ENCODE measurements around the gene IFT122. TPM values are rescaled to one million over a fixed set of nuclear protein-coding genes. Genes with fewer than 3 reads are reported as not detected.

Gene IFT122
- total RNA-seq, 4 donors from 2014 or later, result 36.6 to 74.4 (median 43.3) TPM

- no peak for TF ChIP-seq POLR2A (IDR thresholded peaks at IDR 0.05)
Observed at GRCh38 chr3:129421988-129422745, 17.9 kb upstream of the IFT122 start.

DNA sequence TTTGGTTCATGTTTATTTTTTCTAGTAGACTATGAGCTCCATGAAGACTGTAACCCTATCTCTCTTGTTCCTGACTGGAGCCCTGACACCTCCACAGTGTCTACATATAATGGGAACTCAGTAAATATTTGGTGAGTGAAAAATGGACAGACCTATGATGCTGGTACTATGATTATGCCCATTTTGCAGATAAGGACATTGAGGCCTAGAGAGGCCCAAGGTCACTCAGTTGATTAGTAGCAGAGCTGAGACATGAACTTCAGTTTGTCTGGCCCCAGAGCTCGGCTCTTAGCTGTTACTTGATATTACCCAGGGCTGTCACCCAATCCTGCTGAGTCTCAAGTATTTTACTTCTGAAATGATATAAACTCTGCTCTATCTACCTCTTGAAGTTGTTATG is 17.1 kb upstream of the IFT122 start:
- no peak overlapping the region for H3K27ac ChIP-seq
- H3K4me3 ChIP-seq, result no peak overlapping the region
- no peaks in the 10 kb centered on the region for H3K27me3 ChIP-seq
- WGBS, 2 donors, result 91 to 93% methylated on average over 1 of the region's 1 CpG
- no peak for TF ChIP-seq POLR2A (IDR thresholded peaks at IDR 0.05)
- no peak for TF ChIP-seq EP300 (IDR thresholded peaks at IDR 0.05)
- TF ChIP-seq, protein P1, sequence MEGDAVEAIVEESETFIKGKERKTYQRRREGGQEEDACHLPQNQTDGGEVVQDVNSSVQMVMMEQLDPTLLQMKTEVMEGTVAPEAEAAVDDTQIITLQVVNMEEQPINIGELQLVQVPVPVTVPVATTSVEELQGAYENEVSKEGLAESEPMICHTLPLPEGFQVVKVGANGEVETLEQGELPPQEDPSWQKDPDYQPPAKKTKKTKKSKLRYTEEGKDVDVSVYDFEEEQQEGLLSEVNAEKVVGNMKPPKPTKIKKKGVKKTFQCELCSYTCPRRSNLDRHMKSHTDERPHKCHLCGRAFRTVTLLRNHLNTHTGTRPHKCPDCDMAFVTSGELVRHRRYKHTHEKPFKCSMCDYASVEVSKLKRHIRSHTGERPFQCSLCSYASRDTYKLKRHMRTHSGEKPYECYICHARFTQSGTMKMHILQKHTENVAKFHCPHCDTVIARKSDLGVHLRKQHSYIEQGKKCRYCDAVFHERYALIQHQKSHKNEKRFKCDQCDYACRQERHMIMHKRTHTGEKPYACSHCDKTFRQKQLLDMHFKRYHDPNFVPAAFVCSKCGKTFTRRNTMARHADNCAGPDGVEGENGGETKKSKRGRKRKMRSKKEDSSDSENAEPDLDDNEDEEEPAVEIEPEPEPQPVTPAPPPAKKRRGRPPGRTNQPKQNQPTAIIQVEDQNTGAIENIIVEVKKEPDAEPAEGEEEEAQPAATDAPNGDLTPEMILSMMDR (IDR thresholded peaks at IDR 0.05), result no peak
- peaks cover 0 to 6% (median 2%) of the 10 kb centered on the region in 4 donors for H3K4me1 ChIP-seq
- no peaks in the 10 kb centered on the region for H3K36me3 ChIP-seq
- H3K9me3 ChIP-seq, result no peaks in the 10 kb centered on the region
- DNase-seq (ENCODE audit: low spot score in 2 of 2), result no peak

More at GRCh38 chr3:129421988-129422745, 17.9 kb upstream of the IFT122 start:
- no peak for DNase-seq (ENCODE audit: low spot score in 2 of 2)
- Histone ChIP-seq H3K36me3 (no peaks in the 10 kb centered on the region), H3K4me1 (no peaks in the 10 kb centered on the region), H3K27me3 (no peaks in the 10 kb centered on the region), H3K27ac (no peak overlapping the region), H3K9me3 (no peaks in the 10 kb centered on the region), H3K4me3 (no peak overlapping the region)
- WGBS, 2 donors, result 69 to 76% methylated on average over 6 of the region's 6 CpGs

GRCh38 chr3:129424185-129424841 is 15.7 kb upstream of the IFT122 start:
- TF ChIP-seq, protein P1 (IDR thresholded peaks at IDR 0.05), result no peak
- TF ChIP-seq POLR2A (IDR thresholded peaks at IDR 0.05), result no peak
- TF ChIP-seq EP300 (IDR thresholded peaks at IDR 0.05), result no peak
- Histone ChIP-seq H3K9me3 (no peaks in the 10 kb centered on the region), H3K4me3 (no peak overlapping the region), H3K27ac (no peak overlapping the region), H3K36me3 (no peaks in the 10 kb centered on the region), H3K27me3 (no peaks in the 10 kb centered on the region), H3K4me1 (peaks cover 0 to 16% (median 4%) of the 10 kb centered on the region in 4 donors)
- WGBS, 2 donors, result 68 to 75% methylated on average over 4 of the region's 4 CpGs
- DNase-seq (ENCODE audit: low spot score in 2 of 2), result no peak

- Histone ChIP-seq H3K36me3 (peaks cover 0 to 7% (median 0%) of the 10 kb centered on the region in 3 donors), H3K4me1 (peaks cover 0 to 16% (median 4%) of the 10 kb centered on the region in 4 donors), H3K4me3 (no peak overlapping the region), H3K9me3 (no peaks in the 10 kb centered on the region), H3K27me3 (no peaks in the 10 kb centered on the region), H3K27ac (no peak overlapping the region)
- no peak for TF ChIP-seq EP300 (IDR thresholded peaks at IDR 0.05)
- TF ChIP-seq, protein P1 (IDR thresholded peaks at IDR 0.05), result no peak
- TF ChIP-seq POLR2A (IDR thresholded peaks at IDR 0.05), result no peak
- 60 to 63% methylated on average over 3 of the region's 3 CpGs for WGBS, 2 donors
- DNase-seq (ENCODE audit: low spot score in 2 of 2), result no peak
Observed at GRCh38 chr3:129425213-129425612, 14.8 kb upstream of the IFT122 start.

DNA sequence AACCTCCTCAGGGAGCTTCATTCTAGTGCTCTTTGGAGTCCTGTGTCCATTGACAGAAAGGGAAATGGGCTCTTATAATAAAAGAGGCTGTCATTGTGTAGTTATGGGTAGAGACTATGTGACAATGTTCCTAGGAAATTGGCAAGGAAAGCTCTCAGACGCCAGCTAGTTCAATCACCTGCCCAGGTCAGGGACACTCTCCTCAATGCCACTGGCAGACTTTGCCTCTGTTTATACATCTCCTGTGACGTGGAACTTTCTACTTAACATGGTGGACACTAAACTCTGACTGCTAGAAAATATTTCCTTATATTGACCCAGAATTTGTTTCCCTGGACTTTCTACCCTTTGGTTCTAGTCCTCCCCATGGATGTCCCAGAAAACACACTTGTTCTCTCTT is 14.4 kb upstream of the IFT122 start:
- Histone ChIP-seq H3K4me3 (no peak overlapping the region), H3K36me3 (peaks cover 0 to 11% (median 0%) of the 10 kb centered on the region in 3 donors), H3K4me1 (peaks cover 0 to 16% (median 4%) of the 10 kb centered on the region in 4 donors), H3K9me3 (no peaks in the 10 kb centered on the region), H3K27ac (no peak overlapping the region), H3K27me3 (no peaks in the 10 kb centered on the region)
- no peak for DNase-seq (ENCODE audit: low spot score in 2 of 2)
- TF ChIP-seq POLR2A (IDR thresholded peaks at IDR 0.05), result no peak
- no peak for TF ChIP-seq EP300 (IDR thresholded peaks at IDR 0.05)
- TF ChIP-seq, protein P1 (IDR thresholded peaks at IDR 0.05), result no peak
- WGBS, 2 donors, result 69 to 70% methylated on average over 2 of the region's 2 CpGs

All from tibial nerve (tissue), 4 donors.